GM23248 (cell line): ENCODE results near the gene POR.

Source experiments
- EZH2 ChIP-seq: fragments of 200-600 bp; sonication (generic); IDR thresholded peaks from 2 replicates; pipeline ENCODE4 v1.6.1; 2018; ENCODE audit warnings: antibody characterized with exemption, mild to moderate bottlenecking; ENCODE audit not compliant: insufficient read depth, poor library complexity, severe bottlenecking
- EZH2phosphoT487 ChIP-seq: fragments of 200-600 bp; sonication (generic); IDR thresholded peaks from 2 replicates; pipeline ENCODE4 v1.6.1; 2018; ENCODE audit warnings: antibody characterized with exemption, moderate library complexity, mild to moderate bottlenecking, low read depth; ENCODE audit not compliant: insufficient read depth

- TF ChIP-seq EZH2phosphoT487 (no peak), EZH2 (no peak)
Measured at GRCh38 chr7:75969182-75969581, 54.2 kb downstream of the POR start.
